A673 (cell line): ENCODE measurements around the gene DNAH3.

Source experiments
- CTCF ChIP-seq: fragments of 300-800, 200-600 bp; sonication (generic); conservative IDR thresholded peaks from 2 replicates; pipeline ENCODE4 v1.5.1; 2017; ENCODE audit warnings: low read depth, mild to moderate bottlenecking, antibody characterized with exemption, low read length, moderate library complexity, mixed read lengths
- EZH2 ChIP-seq: fragments of 200-600 bp; sonication (generic); IDR thresholded peaks from 2 replicates; pipeline ENCODE4 v1.6.1; 2017; ENCODE audit warnings: borderline replicate concordance, low read depth, mild to moderate bottlenecking, mixed read lengths, antibody characterized with exemption, low read length; ENCODE audit not compliant: poor library complexity, severe bottlenecking

GRCh38 chr16:21130811-21131210, 19.8 kb downstream of the DNAH3 start:
- TF ChIP-seq CTCF (no peak), EZH2 (no peak)
